Nephron progenitor cell (in vitro differentiated cells): Measurements from ENCODE around the gene FBLL1.

Experiments
- DNase-seq: peaks from one replicate; pipeline ENCODE4 v3.0.0; 2021
- H3K27ac Mint-ChIP-seq: 2 replicates; pipeline ENCODE4 v1.8.0; 2021; ENCODE audit warnings: mild to moderate bottlenecking, moderate library complexity, mixed read lengths
- H3K27me3 Mint-ChIP-seq: 2 replicates; pipeline ENCODE4 v1.8.0; 2021; ENCODE audit warnings: mild to moderate bottlenecking, low read depth, mixed read lengths; ENCODE audit not compliant: poor library complexity
- H3K36me3 Mint-ChIP-seq: 2 replicates; pipeline ENCODE4 v1.8.0; 2021; ENCODE audit warnings: low read depth, mixed read lengths
- H3K4me1 Mint-ChIP-seq: 2 replicates; pipeline ENCODE4 v1.8.0; 2021; ENCODE audit warnings: mixed read lengths
- H3K4me3 Mint-ChIP-seq: 2 replicates; pipeline ENCODE4 v1.8.0; 2021; ENCODE audit warnings: mild to moderate bottlenecking, moderate library complexity, mixed read lengths
- H3K9me3 Mint-ChIP-seq: 2 replicates; pipeline ENCODE4 v1.8.0; 2021; ENCODE audit warnings: mild to moderate bottlenecking, moderate library complexity, mixed read lengths
- CTCF ChIP-seq: fragments of 200-600 bp; sonication (generic); IDR thresholded peaks from 2 replicates; pipeline ENCODE4 v1.5.0; 2021; ENCODE audit warnings: antibody characterized with exemption

The FBLL1 gene

GRCh38 chr5:168489059-168489458, 40.0 kb upstream of the FBLL1 start:
- Mint-ChIP-seq H3K4me3 (no peak overlapping the region), H3K27ac (no peak overlapping the region), H3K4me1 (peaks cover 25% of the 10 kb centered on the region), H3K27me3 (peaks cover 4% of the 10 kb centered on the region), H3K36me3 (peaks cover 46% of the 10 kb centered on the region), H3K9me3 (no peaks in the 10 kb centered on the region)
- no peak for DNase-seq
- no peak for TF ChIP-seq CTCF

- Mint-ChIP-seq H3K4me3 (no peak overlapping the region), H3K27ac (no peak overlapping the region)
Observed at GRCh38 chr5:168494057-168494555, 35.0 kb upstream of the FBLL1 start.

GRCh38 chr5:168502563-168503237, 26.4 kb upstream of the FBLL1 start:
- Mint-ChIP-seq H3K36me3 (peaks cover 64% of the 10 kb centered on the region), H3K4me3 (no peak overlapping the region), H3K9me3 (no peaks in the 10 kb centered on the region), H3K27me3 (no peaks in the 10 kb centered on the region), H3K4me1 (no peaks in the 10 kb centered on the region), H3K27ac (no peak overlapping the region)
- no peak for TF ChIP-seq CTCF
- no peak for DNase-seq

More at GRCh38 chr5:168494057-168494555, 35.0 kb upstream of the FBLL1 start:
- no peak for DNase-seq
- H3K4me1 Mint-ChIP-seq, result peaks cover 3% of the 10 kb centered on the region
- peaks cover 66% of the 10 kb centered on the region for H3K36me3 Mint-ChIP-seq
- H3K27me3 Mint-ChIP-seq, result no peaks in the 10 kb centered on the region
- TF ChIP-seq CTCF, result no peak
- no peaks in the 10 kb centered on the region for H3K9me3 Mint-ChIP-seq

- Mint-ChIP-seq H3K4me3 (no peak overlapping the region), H3K4me1 (no peaks in the 10 kb centered on the region), H3K27ac (no peak overlapping the region), H3K27me3 (no peaks in the 10 kb centered on the region), H3K36me3 (peaks cover 97% of the 10 kb centered on the region), H3K9me3 (peaks cover 33% of the 10 kb centered on the region)
- TF ChIP-seq CTCF, result no peak
- DNase-seq, result no peak
Observed at GRCh38 chr5:168513861-168514428, 15.2 kb upstream of the FBLL1 start.

- peaks cover 42% of the 10 kb centered on the region for H3K27me3 Mint-ChIP-seq
- no peak overlapping the region for H3K4me3 Mint-ChIP-seq
- TF ChIP-seq CTCF, result no peak
- no peak for DNase-seq
- H3K27ac Mint-ChIP-seq, result no peak overlapping the region
- H3K4me1 Mint-ChIP-seq, result peaks cover 11% of the 10 kb centered on the region
- H3K9me3 Mint-ChIP-seq, result peaks cover 12% of the 10 kb centered on the region
- H3K36me3 Mint-ChIP-seq, result no peaks in the 10 kb centered on the region
Observed at GRCh38 chr5:168525856-168526255, 3.2 kb upstream of the FBLL1 start.
